NCI-H2029 treated with DMSO at 0.1 percent for 48 hours (cell line): ENCODE results near the gene SPEM1.

ENCODE experiments used
- DNase-seq: peaks from one replicate; lab custom pipeline; 2025; lab: John Stamatoyannopoulos, UW

SPEM1 gene

GRCh38 chr17:7421186-7421585 is 1.1 kb downstream of the SPEM1 start:
- no peak for DNase-seq

GRCh38 chr17:7423679-7424078 is 3.6 kb downstream of the SPEM1 start:
- no peak for DNase-seq

GRCh38 chr17:7425316-7425715 is 5.2 kb downstream of the SPEM1 start, which contains the start of gene SPEM2:
SPEM2 (plus strand) TSS chr17:7425616; CDS start chr17:7425689, 73 bp downstream.
- DNase-seq: no peak

- no peak for DNase-seq
Observed at GRCh38 chr17:7425756-7426155, 5.6 kb downstream of the SPEM1 start.

GRCh38 chr17:7426203-7426863 is 6.2 kb downstream of the SPEM1 start:
- DNase-seq: no peak

GRCh38 chr17:7426896-7427489 is 6.9 kb downstream of the SPEM1 start:
- DNase-seq: no peak

- no peak for DNase-seq
Observed at GRCh38 chr17:7427549-7427948, 7.4 kb downstream of the SPEM1 start.

GRCh38 chr17:7428557-7428956 is 8.4 kb downstream of the SPEM1 start, which contains the start of gene SPEM3:
SPEM3 (plus strand) TSS chr17:7428857; CDS start chr17:7428903, 46 bp downstream.
- DNase-seq: no peak

- no peak for DNase-seq
Observed at GRCh38 chr17:7429722-7430121, 9.6 kb downstream of the SPEM1 start.

- no peak for DNase-seq
Observed at GRCh38 chr17:7431231-7431630, 11.1 kb downstream of the SPEM1 start.

- no peak for DNase-seq
Observed at GRCh38 chr17:7432296-7432695, 12.2 kb downstream of the SPEM1 start.

- no peak for DNase-seq
Observed at GRCh38 chr17:7435676-7436555, 15.8 kb downstream of the SPEM1 start.

- DNase-seq: no peak
Observed at GRCh38 chr17:7436556-7437368, 16.6 kb downstream of the SPEM1 start.

GRCh38 chr17:7437369-7437863 is 17.3 kb downstream of the SPEM1 start:
- DNase-seq: no peak

- no peak for DNase-seq
Observed at GRCh38 chr17:7437950-7438614, 18.0 kb downstream of the SPEM1 start.

GRCh38 chr17:7438656-7439460 is 18.7 kb downstream of the SPEM1 start:
- DNase-seq: no peak

- DNase-seq: no peak
Observed at GRCh38 chr17:7439462-7440112, 19.5 kb downstream of the SPEM1 start, which contains the start of gene FGF11. FGF11 (plus strand) TSS chr17:7439512; CDS start chr17:7439621, 109 bp downstream.

- no peak for DNase-seq
Observed at GRCh38 chr17:7440113-7440833, 20.1 kb downstream of the SPEM1 start.

- no peak for DNase-seq
Observed at GRCh38 chr17:7440834-7441195, 20.7 kb downstream of the SPEM1 start.
